ENCODE data around the gene CFAP97D2. TPM values are rescaled to one million over a fixed set of nuclear protein-coding genes. Genes with fewer than 3 reads are reported as not detected.
A peak's percentile ranks its signal among the peaks of the same experiment; 100 is the strongest.

CFAP97D2 gene
- total and polyA plus RNA-seq, 2 donors (not counting 3 experiments of a cell fraction or from before 2014, with no cell fraction given): not detected

DNA sequence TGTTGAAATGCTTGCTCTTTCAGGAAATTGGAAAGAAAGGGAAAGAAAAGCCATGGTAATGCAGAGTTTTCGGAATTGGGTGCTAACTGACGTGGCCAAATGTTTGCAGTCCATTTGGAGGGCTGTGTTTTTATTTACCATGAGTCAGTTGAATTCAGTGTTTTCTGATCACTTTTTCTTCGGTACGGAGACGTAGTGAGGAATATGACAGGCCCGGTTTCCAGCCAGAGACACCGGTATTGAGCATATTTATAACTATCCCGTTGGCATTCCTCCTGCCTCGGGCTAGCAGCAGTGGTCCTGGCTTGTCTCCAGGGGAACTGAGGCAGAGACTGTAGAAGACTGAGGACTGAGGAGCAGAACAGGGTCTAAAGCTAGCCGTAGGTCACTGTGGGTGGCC lies 56.6 kb downstream of the CFAP97D2 start:
- POLR2A ChIA-PET: no interaction called here
- TSS peak; percentile 48 for BruUV-seq (replicated peaks)
- Histone ChIP-seq H3K4me1 (ENCODE audit: control insufficient read depth, extremely low read depth, insufficient read depth, low read length) (peaks cover 6% of the 10 kb centered on the region), H3K27ac (ENCODE audit: insufficient read depth, low read depth, low read length) (no peak overlapping the region), H3K9me1 (replicated peaks; ENCODE audit: control insufficient read depth, extremely low read depth, insufficient read depth, low read length) (no peaks in the 10 kb centered on the region), H3K4me3 (replicated peaks in 1 of 3; ENCODE audit: insufficient read depth in 1 of 3, low read depth in 1 of 3, low read length in 3 of 3) (peak overlapping the region; percentile 57 to 96 (median 85)), H3K79me2 (ENCODE audit: control insufficient read depth, insufficient read depth, low read length) (peaks cover 25% of the 10 kb centered on the region), H4K20me1 (replicated peaks; ENCODE audit: control insufficient read depth, extremely low read depth, insufficient read depth, low read length) (no peaks in the 10 kb centered on the region), H3K36me3 (ENCODE audit: control insufficient read depth in 2 of 2, extremely low read depth in 1 of 2, insufficient read depth in 2 of 2, low read length in 2 of 2) (peaks cover 12% of the 10 kb centered on the region in 2 experiments), H3K9me3 (replicated peaks; ENCODE audit: control insufficient read depth, insufficient read depth, low read length) (no peaks in the 10 kb centered on the region), H2AFZ (ENCODE audit: low read depth, low read length) (no peak overlapping the region), H3K4me2 (ENCODE audit: insufficient read depth, low read length) (peak overlapping the region; percentile 89), H3K27me3 (ENCODE audit: control insufficient read depth in 2 of 2, insufficient read depth in 2 of 2, low read length in 2 of 2) (peaks cover 6 to 13% of the 10 kb centered on the region in 2 experiments), H3K9ac (replicated peaks; ENCODE audit: extremely low read depth, insufficient read depth, low read length) (peak overlapping the region; percentile 35)
- FAIRE-seq (no peak), DNase-seq (ENCODE audit: low read depth, low spot score) (peak; percentile 24)
- CTCF ChIA-PET: interaction anchor here (1.9 kb wide), 1 partner anchor 24 kb away, joined by 4 read pairs; no protein-coding TSS in a partner anchor
- no peak for TF ChIP-seq JUN (IDR thresholded peaks at IDR 0.05; ENCODE audit: borderline replicate concordance, insufficient read depth, insufficient read length, low read depth)
- no peak for TF ChIP-seq GATA2 (IDR thresholded peaks at IDR 0.05; ENCODE audit: insufficient read depth, insufficient read length, low read depth, low read length)
- TF ChIP-seq CTCF (IDR thresholded peaks at IDR 0.05; ENCODE audit: extremely low read depth in 1 of 2, insufficient read depth in 1 of 2, low read depth in 1 of 2, low read length in 2 of 2): no peak
- TF ChIP-seq EZH2 (IDR thresholded peaks at IDR 0.05; ENCODE audit: borderline replicate concordance, low read depth, low read length, severe bottlenecking): no peak
- TF ChIP-seq POLR2AphosphoS5 (IDR thresholded peaks at IDR 0.05; ENCODE audit: insufficient read depth, low read depth, low read length): no peak
- TF ChIP-seq POLR2A (IDR thresholded peaks at IDR 0.05; ENCODE audit: low read depth, low read length): no peak
- dilution Hi-C loops (cut with MboI; ENCODE audit: extremely low pct_ligation_motif_present, low sequenced_read_pairs) (no loop called here), intact Hi-C loops (cut with micrococcal nuclease) (loop anchor here (2.0 kb wide), 1 partner anchor 285 kb away; no protein-coding TSS in a partner anchor)

Measured in endothelial cell of umbilical vein (primary cell).